ENCODE data around the gene PTPRE.

Gene PTPRE

DNA sequence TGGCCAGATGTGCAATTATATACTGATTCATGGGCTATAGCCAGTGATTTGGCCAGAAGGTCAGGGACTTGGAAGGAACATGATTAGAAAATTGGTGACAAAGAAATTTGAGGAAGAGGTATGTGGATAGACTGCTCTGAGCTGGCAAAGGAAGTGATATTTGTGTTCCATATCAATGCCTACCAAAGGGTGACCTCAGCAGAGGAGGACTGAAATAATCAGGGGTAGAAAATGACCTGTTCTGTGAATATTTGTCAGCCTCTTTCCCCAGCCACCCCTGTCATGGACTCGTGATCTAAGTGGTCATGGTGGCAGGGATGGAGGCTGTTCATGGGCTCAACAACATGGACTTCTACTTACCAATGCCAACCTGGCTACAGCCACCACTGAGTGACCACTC lies 47.0 kb downstream of the PTPRE start:
- Histone ChIP-seq H3K4me3 (no peak overlapping the region), H3K9ac (ENCODE audit: insufficient read length) (no peak overlapping the region), H3K9me3 (ENCODE audit: low read depth, low read length) (no peaks in the 10 kb centered on the region), H3K36me3 (ENCODE audit: insufficient read depth, low read length) (no peaks in the 10 kb centered on the region), H3K27ac (no peak overlapping the region)
- DNase-seq (ENCODE audit: low read depth, low spot score): no peak
- TF ChIP-seq EZH2 (IDR thresholded peaks at IDR 0.05): no peak
- TF ChIP-seq FOXP2 (optimal IDR thresholded peaks at IDR 0.05; ENCODE audit: control extremely low read depth, extremely low read length, insufficient read depth): no peak
- TF ChIP-seq POLR2AphosphoS5 (IDR thresholded peaks at IDR 0.05; ENCODE audit: borderline replicate concordance, low read depth, low read length): no peak

DNA sequence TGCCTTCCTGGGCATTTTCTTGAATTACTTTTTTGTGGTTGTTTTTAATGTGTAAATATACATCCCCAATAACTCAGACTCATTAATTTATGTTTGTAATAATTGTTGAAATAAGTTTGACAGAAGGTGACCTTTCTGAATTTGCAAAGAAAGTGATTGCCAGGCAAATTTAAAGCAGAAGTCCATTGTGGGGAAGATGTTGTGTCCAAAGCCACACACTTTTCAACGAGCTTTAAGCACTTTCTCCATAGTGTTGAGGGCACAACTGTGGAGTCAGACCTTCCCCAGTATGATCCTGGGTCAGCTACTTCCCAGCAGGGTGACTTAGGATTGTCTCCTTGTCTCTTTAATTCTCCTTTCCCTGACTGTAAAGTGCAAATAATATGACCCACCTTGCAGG lies 52.5 kb downstream of the PTPRE start:
- H3K36me3 ChIP-seq (ENCODE audit: insufficient read depth, low read length): no peaks in the 10 kb centered on the region
- no peak overlapping the region for H3K4me3 ChIP-seq
- TF ChIP-seq FOXP2 (optimal IDR thresholded peaks at IDR 0.05; ENCODE audit: control extremely low read depth, extremely low read length, insufficient read depth): no peak
- no peak for TF ChIP-seq EZH2 (IDR thresholded peaks at IDR 0.05)
- no peak for TF ChIP-seq POLR2AphosphoS5 (IDR thresholded peaks at IDR 0.05; ENCODE audit: borderline replicate concordance, low read depth, low read length)
- H3K9me3 ChIP-seq (ENCODE audit: low read depth, low read length): no peaks in the 10 kb centered on the region
- DNase-seq (ENCODE audit: low read depth, low spot score): no peak
- H3K9ac ChIP-seq (ENCODE audit: insufficient read length): no peak overlapping the region
- no peak overlapping the region for H3K27ac ChIP-seq

DNA sequence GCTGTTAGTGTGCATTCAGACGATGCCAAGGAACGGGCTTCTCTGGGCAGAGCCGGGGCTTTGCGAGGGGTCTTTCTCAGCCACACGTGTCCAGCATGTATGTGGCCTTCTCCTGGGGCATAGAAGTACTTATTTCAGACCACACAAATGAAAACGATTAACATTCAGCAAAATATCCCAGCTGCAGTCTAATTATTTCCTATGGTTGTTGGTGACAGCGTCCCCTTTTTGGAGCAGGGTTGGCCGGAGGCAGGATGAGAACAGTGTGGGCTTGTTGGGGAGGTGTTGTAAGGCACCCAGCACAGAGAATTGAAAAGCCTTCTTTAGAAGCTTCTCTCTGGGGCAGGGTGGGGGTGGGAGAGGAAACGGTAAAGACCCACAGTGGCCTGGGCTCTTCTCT lies 54.2 kb downstream of the PTPRE start:
- H3K9ac ChIP-seq (ENCODE audit: insufficient read length): no peak overlapping the region
- H3K36me3 ChIP-seq (ENCODE audit: insufficient read depth, low read length): no peaks in the 10 kb centered on the region
- H3K4me3 ChIP-seq: no peak overlapping the region
- H3K27ac ChIP-seq: no peak overlapping the region
- TF ChIP-seq EZH2 (IDR thresholded peaks at IDR 0.05) (no peak), FOXP2 (optimal IDR thresholded peaks at IDR 0.05; ENCODE audit: control extremely low read depth, extremely low read length, insufficient read depth) (no peak), POLR2AphosphoS5 (IDR thresholded peaks at IDR 0.05; ENCODE audit: borderline replicate concordance, low read depth, low read length) (no peak)
- no peaks in the 10 kb centered on the region for H3K9me3 ChIP-seq (ENCODE audit: low read depth, low read length)
- DNase-seq (ENCODE audit: low read depth, low spot score): no peak

DNA sequence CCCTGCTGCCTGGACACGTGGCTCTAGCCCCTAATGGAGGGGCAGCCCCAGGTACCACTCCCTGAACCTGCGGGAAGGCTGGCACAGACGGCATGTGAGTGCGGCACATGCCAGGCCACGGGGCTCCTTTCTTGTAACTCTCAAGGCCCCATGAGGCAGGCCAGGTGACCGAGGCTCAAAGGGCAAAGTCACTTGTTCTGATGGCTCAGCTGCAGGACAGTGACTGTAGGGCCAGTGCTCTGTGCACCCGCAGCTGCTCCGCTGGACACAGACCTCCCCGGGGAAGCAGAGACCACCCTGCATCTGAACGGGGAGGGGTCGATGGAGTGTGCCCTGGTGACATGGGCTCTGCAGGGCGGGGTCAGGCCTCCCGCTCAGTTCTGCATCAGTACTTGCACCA lies 55.3 kb downstream of the PTPRE start:
- no peaks in the 10 kb centered on the region for H3K36me3 ChIP-seq (ENCODE audit: insufficient read depth, low read length)
- no peak for DNase-seq (ENCODE audit: low read depth, low spot score)
- TF ChIP-seq POLR2AphosphoS5 (IDR thresholded peaks at IDR 0.05; ENCODE audit: borderline replicate concordance, low read depth, low read length) (no peak), FOXP2 (optimal IDR thresholded peaks at IDR 0.05; ENCODE audit: control extremely low read depth, extremely low read length, insufficient read depth) (no peak)
- H3K27ac ChIP-seq: no peak overlapping the region
- no peak overlapping the region for H3K4me3 ChIP-seq
- no peaks in the 10 kb centered on the region for H3K9me3 ChIP-seq (ENCODE audit: low read depth, low read length)
- H3K9ac ChIP-seq (ENCODE audit: insufficient read length): no peak overlapping the region

DNA sequence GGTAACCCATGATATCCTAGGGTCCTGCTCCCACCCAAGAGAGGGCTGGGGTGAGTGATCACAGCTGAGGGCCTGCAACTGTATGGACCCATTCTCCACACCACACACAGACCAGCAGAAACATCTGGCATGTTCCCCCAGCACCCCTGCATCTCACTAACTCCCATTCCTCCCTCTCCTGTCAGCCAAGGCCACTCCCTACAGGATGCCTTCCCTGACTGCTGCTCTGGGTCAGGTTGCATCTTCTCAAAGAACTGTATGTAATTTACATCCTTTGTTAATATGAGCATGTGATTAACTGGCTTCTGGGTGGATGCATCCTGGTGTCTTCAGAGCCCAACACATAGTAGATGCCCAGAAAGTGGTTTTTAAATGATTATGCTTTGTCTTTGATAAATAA lies 56.2 kb downstream of the PTPRE start:
- Histone ChIP-seq H3K4me3 (no peak overlapping the region), H3K36me3 (ENCODE audit: insufficient read depth, low read length) (no peaks in the 10 kb centered on the region), H3K9ac (ENCODE audit: insufficient read length) (no peak overlapping the region), H3K9me3 (ENCODE audit: low read depth, low read length) (no peaks in the 10 kb centered on the region), H3K27ac (no peak overlapping the region)
- TF ChIP-seq FOXP2 (optimal IDR thresholded peaks at IDR 0.05; ENCODE audit: control extremely low read depth, extremely low read length, insufficient read depth) (no peak), EZH2 (IDR thresholded peaks at IDR 0.05) (no peak), POLR2AphosphoS5 (IDR thresholded peaks at IDR 0.05; ENCODE audit: borderline replicate concordance, low read depth, low read length) (no peak)
- DNase-seq (ENCODE audit: low read depth, low spot score): no peak

DNA sequence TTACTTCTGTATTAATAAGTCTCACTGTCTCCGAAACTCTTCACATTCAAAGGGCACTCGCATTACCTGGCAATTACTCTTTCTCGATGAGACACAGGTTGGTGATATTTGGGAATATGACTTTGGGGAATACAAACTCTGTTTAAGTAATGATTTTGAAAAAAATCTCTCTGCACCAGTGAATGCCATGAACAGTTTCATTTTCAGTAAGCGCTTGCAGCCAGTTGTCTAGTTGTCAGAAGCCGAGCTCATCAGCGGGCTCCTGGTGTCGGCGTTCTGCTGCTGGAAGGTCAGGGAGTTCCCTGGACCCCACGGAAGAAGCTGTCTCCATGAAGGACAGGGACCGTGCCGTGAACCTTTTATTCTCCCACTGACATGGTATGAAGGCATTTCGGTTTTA lies 57.7 kb downstream of the PTPRE start:
- no peaks in the 10 kb centered on the region for H3K9me3 ChIP-seq (ENCODE audit: low read depth, low read length)
- H3K36me3 ChIP-seq (ENCODE audit: insufficient read depth, low read length): no peaks in the 10 kb centered on the region
- H3K9ac ChIP-seq (ENCODE audit: insufficient read length): no peak overlapping the region
- H3K4me3 ChIP-seq: no peak overlapping the region
- no peak for DNase-seq (ENCODE audit: low read depth, low spot score)
- TF ChIP-seq EZH2 (IDR thresholded peaks at IDR 0.05): no peak
- TF ChIP-seq FOXP2 (optimal IDR thresholded peaks at IDR 0.05; ENCODE audit: control extremely low read depth, extremely low read length, insufficient read depth): no peak
- no peak for TF ChIP-seq POLR2AphosphoS5 (IDR thresholded peaks at IDR 0.05; ENCODE audit: borderline replicate concordance, low read depth, low read length)
- no peak overlapping the region for H3K27ac ChIP-seq

DNA sequence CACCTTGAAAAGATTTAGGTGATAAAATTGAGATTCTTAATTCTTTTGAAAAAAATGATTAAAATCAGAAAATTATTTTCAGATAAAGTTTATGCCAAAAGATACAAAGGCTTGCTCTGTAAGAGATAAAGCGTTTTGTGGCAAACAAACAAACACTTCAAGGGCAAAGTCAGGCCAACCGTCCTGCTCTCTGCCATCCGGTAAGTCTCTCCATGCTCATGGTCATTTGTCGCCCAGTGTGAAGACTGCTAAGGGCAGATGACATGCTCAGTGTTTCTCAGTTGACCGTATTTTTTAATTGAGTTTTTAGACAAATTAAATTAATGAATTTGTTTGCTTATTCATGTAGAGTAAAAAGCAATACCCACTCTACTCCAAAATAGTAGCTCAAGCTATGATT lies 60.0 kb downstream of the PTPRE start:
- Histone ChIP-seq H3K4me3 (no peak overlapping the region), H3K36me3 (ENCODE audit: insufficient read depth, low read length) (no peaks in the 10 kb centered on the region), H3K27ac (no peak overlapping the region), H3K9me3 (ENCODE audit: low read depth, low read length) (no peaks in the 10 kb centered on the region), H3K9ac (ENCODE audit: insufficient read length) (no peak overlapping the region)
- no peak for DNase-seq (ENCODE audit: low read depth, low spot score)
- TF ChIP-seq EZH2 (IDR thresholded peaks at IDR 0.05) (no peak), POLR2AphosphoS5 (IDR thresholded peaks at IDR 0.05; ENCODE audit: borderline replicate concordance, low read depth, low read length) (no peak), FOXP2 (optimal IDR thresholded peaks at IDR 0.05; ENCODE audit: control extremely low read depth, extremely low read length, insufficient read depth) (no peak)

DNA sequence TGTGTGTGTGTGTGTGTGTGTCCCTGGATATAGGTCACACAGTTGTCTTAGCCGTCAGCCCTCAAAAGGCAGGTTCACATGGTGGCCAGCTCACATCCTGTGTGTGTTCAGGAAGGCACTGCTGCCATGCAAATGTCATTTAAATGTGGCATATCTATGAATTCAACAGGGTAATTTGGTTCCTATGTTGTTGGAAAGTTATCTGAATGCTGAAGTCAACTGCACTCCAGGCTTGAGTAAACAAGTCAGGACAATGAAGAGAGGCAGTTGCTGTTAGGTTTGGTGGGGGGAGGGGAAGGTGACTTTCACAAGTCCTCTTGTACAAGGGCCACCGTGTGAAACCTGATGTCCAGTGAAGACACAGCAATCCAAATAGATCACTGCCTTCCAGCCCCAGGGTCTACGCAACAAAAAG lies 61.1 kb downstream of the PTPRE start:
- H3K9ac ChIP-seq (ENCODE audit: insufficient read length): no peak overlapping the region
- H3K9me3 ChIP-seq (ENCODE audit: low read depth, low read length): no peaks in the 10 kb centered on the region
- no peak for TF ChIP-seq EZH2 (IDR thresholded peaks at IDR 0.05)
- no peak for TF ChIP-seq POLR2AphosphoS5 (IDR thresholded peaks at IDR 0.05; ENCODE audit: borderline replicate concordance, low read depth, low read length)
- TF ChIP-seq FOXP2 (optimal IDR thresholded peaks at IDR 0.05; ENCODE audit: control extremely low read depth, extremely low read length, insufficient read depth): no peak
- H3K36me3 ChIP-seq (ENCODE audit: insufficient read depth, low read length): no peaks in the 10 kb centered on the region
- no peak for DNase-seq (ENCODE audit: low read depth, low spot score)
- no peak overlapping the region for H3K4me3 ChIP-seq
- no peak overlapping the region for H3K27ac ChIP-seq

DNA sequence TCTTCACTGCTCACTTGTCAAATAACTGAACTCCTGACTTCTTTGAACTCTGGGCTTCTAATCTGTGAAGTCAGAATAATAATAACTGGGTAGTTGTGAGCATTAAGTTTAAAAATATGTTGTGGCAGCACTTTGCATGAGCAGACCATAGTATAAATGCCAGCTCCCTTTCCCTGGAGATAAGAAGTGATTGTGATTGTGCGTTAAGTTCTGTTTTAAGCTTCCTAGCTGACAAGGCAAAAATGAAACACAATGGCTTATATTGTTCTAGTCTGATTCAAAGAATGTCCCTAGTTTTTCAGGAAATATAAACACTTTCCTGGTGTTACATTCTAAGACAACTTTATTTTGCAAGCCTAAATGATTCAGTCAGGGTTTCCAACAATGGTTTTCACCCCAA lies 61.8 kb downstream of the PTPRE start:
- Histone ChIP-seq H3K27ac (no peak overlapping the region), H3K4me3 (no peak overlapping the region), H3K9me3 (ENCODE audit: low read depth, low read length) (no peaks in the 10 kb centered on the region), H3K9ac (ENCODE audit: insufficient read length) (no peak overlapping the region), H3K36me3 (ENCODE audit: insufficient read depth, low read length) (no peaks in the 10 kb centered on the region)
- no peak for TF ChIP-seq FOXP2 (optimal IDR thresholded peaks at IDR 0.05; ENCODE audit: control extremely low read depth, extremely low read length, insufficient read depth)
- TF ChIP-seq POLR2AphosphoS5 (IDR thresholded peaks at IDR 0.05; ENCODE audit: borderline replicate concordance, low read depth, low read length): no peak
- DNase-seq (ENCODE audit: low read depth, low spot score): no peak
